K562 (cell line): ENCODE results near the gene CKM.

ENCODE experiments used
- BCOR ChIP-seq: fragments of 450-650 bp; IDR thresholded peaks from 2 replicates; pipeline ENCODE4 v1.6.1; 2016
- EP300 ChIP-seq: IDR thresholded peaks from 2 replicates; pipeline ENCODE4 v1.6.1; 2012; ENCODE audit warnings: low read length, improper control_type of control experiment
- FIP1L1 ChIP-seq: fragments of 200-400 bp; formaldehyde crosslinking; IDR thresholded peaks from 2 replicates; pipeline ENCODE4 v1.6.1; 2018; ENCODE audit warnings: mild to moderate bottlenecking, low read depth, low read length; ENCODE audit not compliant: poor library complexity, severe bottlenecking
- GABPA ChIP-seq: fragments of 200-800 bp; sonication (Bioruptor generic); conservative IDR thresholded peaks from 2 replicates; pipeline ENCODE4 v1.6.1; 2016; ENCODE audit warnings: low read depth, missing genetic modification characterization, missing compliant biosample characterization
- HSF4 ChIP-seq: fragments of 250-450 bp; sonication (Bioruptor Pico); IDR thresholded peaks from 2 replicates; pipeline ENCODE4 v2.1.2; 2022; ENCODE audit warnings: mild to moderate bottlenecking, moderate library complexity, borderline replicate concordance
- KDM5B ChIP-seq: fragments of 200-600 bp; sonication (generic); IDR thresholded peaks from 2 replicates; pipeline ENCODE4 v1.6.1; 2012; ENCODE audit warnings: low read depth, mild to moderate bottlenecking, moderate library complexity, low read length, control low read depth, inconsistent platforms; ENCODE audit not compliant: insufficient replicate concordance
- ZFPM2 ChIP-seq: fragments of 250-450 bp; sonication (Bioruptor Pico); IDR thresholded peaks from 2 replicates; pipeline ENCODE4 v1.5.1; 2022; ENCODE audit warnings: mild to moderate bottlenecking
- ZNF696 ChIP-seq: fragments of 250-450 bp; sonication (Bioruptor Pico); conservative IDR thresholded peaks from 2 replicates; pipeline ENCODE4 v1.4.0; 2020; ENCODE audit warnings: mild to moderate bottlenecking, moderate library complexity
- ZNF785 ChIP-seq: fragments of 250-450 bp; sonication (Bioruptor Pico); IDR thresholded peaks from 2 replicates; pipeline ENCODE4 v1.4.0; 2020; ENCODE audit warnings: mild to moderate bottlenecking
- ZZZ3 ChIP-seq: fragments of 450-650 bp; IDR thresholded peaks from 2 replicates; pipeline ENCODE4 v1.6.1; 2016; ENCODE audit warnings: antibody characterized with exemption, mild to moderate bottlenecking, moderate library complexity
- TF ChIP-seq, protein P1 (sequence below), 3 experiments: IDR thresholded peaks in 2 of 3; conservative IDR thresholded peaks in 1 of 3; 2 replicates each; pipeline ENCODE4 v1.5.1; 2011 to 2012; ENCODE audit warnings: low read length in 3 of 3, mild to moderate bottlenecking in 3 of 3, control low read depth in 2 of 3, improper control_type of control experiment in 1 of 3, inconsistent platforms in 1 of 3, low read depth in 1 of 3, mixed read lengths in 1 of 3, moderate library complexity in 1 of 3; ENCODE audit not compliant: insufficient read depth in 2 of 3
- TF ChIP-seq, protein P2 (sequence below), 2 experiments: fragments of 450-650 bp in 1 of 2; sonication (generic) in 1 of 2; formaldehyde crosslinking; conservative IDR thresholded peaks; 2 replicates each; pipeline versions ENCODE4 v1.4.0 to v1.8.1; 2020 to 2022; ENCODE audit warnings: mild to moderate bottlenecking in 1 of 2, missing genetic modification reagents in 1 of 2
- TF ChIP-seq, protein P3 (sequence below), 2 experiments: fragments of 450-650 bp; formaldehyde crosslinking in 1 of 2; IDR thresholded peaks; 2 replicates each; pipeline versions ENCODE4 v1.4.0 to v1.6.1; 2014 to 2020; ENCODE audit warnings: mild to moderate bottlenecking in 2 of 2, borderline replicate concordance in 1 of 2, low read depth in 1 of 2

DNA sequence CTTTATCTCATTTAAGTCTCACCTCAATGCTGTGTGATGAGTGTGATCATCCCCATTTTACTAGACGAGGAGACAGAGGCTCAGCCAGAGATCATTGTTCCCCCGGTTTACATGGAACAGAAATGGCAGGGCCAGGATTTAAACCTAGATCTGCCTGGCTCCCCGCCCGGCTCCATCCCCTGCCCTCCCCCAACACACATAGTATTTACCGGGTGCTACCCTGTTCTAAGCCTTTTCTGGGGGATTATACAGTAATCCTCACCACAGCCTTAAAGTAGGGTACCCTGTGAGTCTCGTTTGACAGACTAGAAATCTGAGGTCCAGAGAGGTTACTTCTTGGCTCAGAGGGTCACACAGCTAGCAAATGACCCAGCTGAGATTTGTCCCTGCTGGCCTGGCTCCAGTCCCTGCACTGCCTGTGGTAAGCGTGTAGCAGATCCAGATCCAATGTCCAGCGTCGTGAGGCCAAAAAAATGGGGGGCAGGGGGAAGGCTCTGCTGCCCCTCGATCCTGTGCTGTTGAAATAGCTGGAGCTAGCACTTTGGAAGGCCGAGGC is 14.1 kb upstream of the CKM start:
- TF ChIP-seq ZZZ3: no peak
- no peak for TF ChIP-seq KDM5B
- TF ChIP-seq FIP1L1: no peak
- TF ChIP-seq, protein P1, sequence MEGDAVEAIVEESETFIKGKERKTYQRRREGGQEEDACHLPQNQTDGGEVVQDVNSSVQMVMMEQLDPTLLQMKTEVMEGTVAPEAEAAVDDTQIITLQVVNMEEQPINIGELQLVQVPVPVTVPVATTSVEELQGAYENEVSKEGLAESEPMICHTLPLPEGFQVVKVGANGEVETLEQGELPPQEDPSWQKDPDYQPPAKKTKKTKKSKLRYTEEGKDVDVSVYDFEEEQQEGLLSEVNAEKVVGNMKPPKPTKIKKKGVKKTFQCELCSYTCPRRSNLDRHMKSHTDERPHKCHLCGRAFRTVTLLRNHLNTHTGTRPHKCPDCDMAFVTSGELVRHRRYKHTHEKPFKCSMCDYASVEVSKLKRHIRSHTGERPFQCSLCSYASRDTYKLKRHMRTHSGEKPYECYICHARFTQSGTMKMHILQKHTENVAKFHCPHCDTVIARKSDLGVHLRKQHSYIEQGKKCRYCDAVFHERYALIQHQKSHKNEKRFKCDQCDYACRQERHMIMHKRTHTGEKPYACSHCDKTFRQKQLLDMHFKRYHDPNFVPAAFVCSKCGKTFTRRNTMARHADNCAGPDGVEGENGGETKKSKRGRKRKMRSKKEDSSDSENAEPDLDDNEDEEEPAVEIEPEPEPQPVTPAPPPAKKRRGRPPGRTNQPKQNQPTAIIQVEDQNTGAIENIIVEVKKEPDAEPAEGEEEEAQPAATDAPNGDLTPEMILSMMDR (IDR thresholded peaks at IDR 0.05 in 2 of 3, conservative IDR thresholded peaks at IDR 0.05 in 1 of 3; ENCODE audit: insufficient read depth in 2 of 3, low read depth in 1 of 3, low read length in 3 of 3): no peak
- TF ChIP-seq BCOR: no peak
- no peak for TF ChIP-seq GABPA (tag)
- TF ChIP-seq, protein P2, sequence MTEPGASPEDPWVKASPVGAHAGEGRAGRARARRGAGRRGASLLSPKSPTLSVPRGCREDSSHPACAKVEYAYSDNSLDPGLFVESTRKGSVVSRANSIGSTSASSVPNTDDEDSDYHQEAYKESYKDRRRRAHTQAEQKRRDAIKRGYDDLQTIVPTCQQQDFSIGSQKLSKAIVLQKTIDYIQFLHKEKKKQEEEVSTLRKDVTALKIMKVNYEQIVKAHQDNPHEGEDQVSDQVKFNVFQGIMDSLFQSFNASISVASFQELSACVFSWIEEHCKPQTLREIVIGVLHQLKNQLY (CRISPR knock-in tag; conservative IDR thresholded peaks at IDR 0.05): no peak
- no peak for TF ChIP-seq ZFPM2 (CRISPR knock-in tag)
- no peak for TF ChIP-seq EP300
- no peak for TF ChIP-seq ZNF785 (CRISPR knock-in tag)
- TF ChIP-seq, protein P3, sequence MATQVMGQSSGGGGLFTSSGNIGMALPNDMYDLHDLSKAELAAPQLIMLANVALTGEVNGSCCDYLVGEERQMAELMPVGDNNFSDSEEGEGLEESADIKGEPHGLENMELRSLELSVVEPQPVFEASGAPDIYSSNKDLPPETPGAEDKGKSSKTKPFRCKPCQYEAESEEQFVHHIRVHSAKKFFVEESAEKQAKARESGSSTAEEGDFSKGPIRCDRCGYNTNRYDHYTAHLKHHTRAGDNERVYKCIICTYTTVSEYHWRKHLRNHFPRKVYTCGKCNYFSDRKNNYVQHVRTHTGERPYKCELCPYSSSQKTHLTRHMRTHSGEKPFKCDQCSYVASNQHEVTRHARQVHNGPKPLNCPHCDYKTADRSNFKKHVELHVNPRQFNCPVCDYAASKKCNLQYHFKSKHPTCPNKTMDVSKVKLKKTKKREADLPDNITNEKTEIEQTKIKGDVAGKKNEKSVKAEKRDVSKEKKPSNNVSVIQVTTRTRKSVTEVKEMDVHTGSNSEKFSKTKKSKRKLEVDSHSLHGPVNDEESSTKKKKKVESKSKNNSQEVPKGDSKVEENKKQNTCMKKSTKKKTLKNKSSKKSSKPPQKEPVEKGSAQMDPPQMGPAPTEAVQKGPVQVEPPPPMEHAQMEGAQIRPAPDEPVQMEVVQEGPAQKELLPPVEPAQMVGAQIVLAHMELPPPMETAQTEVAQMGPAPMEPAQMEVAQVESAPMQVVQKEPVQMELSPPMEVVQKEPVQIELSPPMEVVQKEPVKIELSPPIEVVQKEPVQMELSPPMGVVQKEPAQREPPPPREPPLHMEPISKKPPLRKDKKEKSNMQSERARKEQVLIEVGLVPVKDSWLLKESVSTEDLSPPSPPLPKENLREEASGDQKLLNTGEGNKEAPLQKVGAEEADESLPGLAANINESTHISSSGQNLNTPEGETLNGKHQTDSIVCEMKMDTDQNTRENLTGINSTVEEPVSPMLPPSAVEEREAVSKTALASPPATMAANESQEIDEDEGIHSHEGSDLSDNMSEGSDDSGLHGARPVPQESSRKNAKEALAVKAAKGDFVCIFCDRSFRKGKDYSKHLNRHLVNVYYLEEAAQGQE (IDR thresholded peaks at IDR 0.05; ENCODE audit: borderline replicate concordance): no peak
- TF ChIP-seq, protein P3 (CRISPR knock-in tag; IDR thresholded peaks at IDR 0.05; ENCODE audit: low read depth): no peak
- TF ChIP-seq HSF4: no peak
- no peak for TF ChIP-seq ZNF696 (CRISPR knock-in tag)
